ENCODE data around the gene CHD1.

The CHD1 gene

DNA sequence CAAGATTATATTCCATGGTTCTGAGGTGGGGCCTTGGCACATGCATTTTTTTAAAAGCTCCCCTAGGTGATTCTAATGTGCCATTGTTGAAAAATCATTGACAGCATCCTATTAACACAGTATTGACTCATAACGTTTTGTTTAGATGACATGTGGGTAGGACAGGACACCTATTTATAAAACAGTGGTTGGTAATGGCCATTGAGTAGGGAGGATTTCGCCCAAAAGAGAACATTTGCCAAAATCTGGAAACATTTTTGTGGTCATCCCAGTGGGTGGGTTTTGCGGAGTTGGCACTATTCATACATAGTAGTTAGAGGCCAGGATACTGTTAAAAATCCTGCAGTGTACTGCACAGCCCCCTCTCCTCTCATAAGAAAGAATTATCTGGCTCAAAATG, 6.4 kb upstream of the CHD1 start:
- peak; percentile 22 for DNase-seq

DNA sequence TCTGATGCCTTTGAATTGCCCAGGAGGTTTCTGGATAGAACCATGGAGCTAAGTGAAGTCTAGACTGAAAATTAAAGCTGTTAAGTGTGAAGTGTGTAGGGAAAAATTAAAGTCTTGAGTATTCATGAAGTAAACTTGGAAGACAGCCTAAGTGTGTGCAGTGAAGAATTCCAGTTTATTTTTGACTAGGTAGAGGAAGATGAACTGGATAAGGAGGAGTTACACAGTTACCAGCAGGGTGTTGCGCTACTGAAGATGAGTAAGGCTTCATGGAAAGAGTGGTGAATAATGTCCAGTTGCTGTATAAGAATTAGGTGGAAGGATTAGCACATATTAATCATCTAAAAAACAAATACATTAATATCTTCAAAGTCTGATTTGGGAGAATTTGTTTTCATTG, 5.7 kb upstream of the CHD1 start:
- peak; percentile 19 for DNase-seq

- no peak for DNase-seq
Measured at GRCh38 chr5:98933445-98934072, 4.8 kb upstream of the CHD1 start.

GRCh38 chr5:98930972-98931762, 2.4 kb upstream of the CHD1 start:
- DNase-seq, result no peak

- DNase-seq, result no peak
Measured at GRCh38 chr5:98929710-98930298, 997 bp upstream of the CHD1 start.

GRCh38 chr5:98927989-98928872, 576 bp downstream of the CHD1 start:
- peak; percentile 54 for DNase-seq

- DNase-seq, result peak; percentile 38
Measured at GRCh38 chr5:98927242-98927988, 1.4 kb downstream of the CHD1 start.

GRCh38 chr5:98923966-98924365, 4.8 kb downstream of the CHD1 start:
- no peak for DNase-seq

DNA sequence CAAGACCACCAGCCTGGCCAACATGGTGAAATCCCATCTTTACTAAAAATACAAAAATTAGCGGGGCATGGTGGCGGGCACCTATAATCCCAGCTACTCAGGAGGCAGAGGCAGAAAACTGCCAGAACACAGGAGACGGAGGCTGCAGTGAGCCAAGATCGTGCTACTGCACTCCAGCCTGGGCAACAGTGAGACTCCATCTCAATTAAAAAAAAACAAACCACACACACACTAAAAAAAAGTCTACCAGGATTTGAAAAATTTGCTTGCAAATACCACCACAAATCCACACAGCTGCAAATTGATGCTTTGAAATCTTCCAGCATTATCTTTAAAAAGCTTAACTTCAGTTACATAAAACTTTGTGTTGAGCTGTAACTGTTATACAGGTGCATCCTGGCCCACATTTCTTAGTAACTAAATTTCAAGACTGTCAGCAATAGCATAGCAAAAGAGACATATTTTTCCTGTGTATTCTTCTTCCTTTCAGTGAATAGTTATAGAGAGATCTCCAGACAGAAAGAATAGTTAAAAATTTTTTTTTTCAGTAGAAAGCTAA, 6.8 kb downstream of the CHD1 start:
- no peak for DNase-seq

GRCh38 chr5:98917433-98917832, 11.4 kb downstream of the CHD1 start:
- DNase-seq, result no peak

GRCh38 chr5:98916540-98916939, 12.3 kb downstream of the CHD1 start:
- DNase-seq, result no peak

GRCh38 chr5:98913911-98914310, 14.9 kb downstream of the CHD1 start:
- no peak for DNase-seq

GRCh38 chr5:98911280-98912040, 17.3 kb downstream of the CHD1 start:
- DNase-seq, result peak; percentile 22

DNA sequence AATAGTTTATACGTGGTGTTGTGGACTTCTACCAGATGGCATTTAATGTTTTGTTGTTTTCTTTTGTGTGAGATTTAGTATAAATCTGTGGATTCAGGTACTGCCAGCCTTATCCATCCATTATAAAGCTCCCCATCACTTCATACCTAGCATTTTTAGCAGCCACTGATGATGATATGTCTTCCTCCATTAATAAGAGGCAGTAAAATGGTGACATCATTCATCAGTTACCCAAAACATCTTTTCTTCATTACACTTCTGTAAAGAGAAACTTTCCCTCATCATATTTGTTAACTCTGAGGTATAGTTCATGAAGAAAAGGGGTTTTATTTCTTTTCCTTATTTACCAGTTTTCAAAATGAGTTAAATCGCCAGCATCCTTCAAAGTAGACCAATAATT, 19.4 kb downstream of the CHD1 start:
- peak; percentile 28 for DNase-seq

DNA sequence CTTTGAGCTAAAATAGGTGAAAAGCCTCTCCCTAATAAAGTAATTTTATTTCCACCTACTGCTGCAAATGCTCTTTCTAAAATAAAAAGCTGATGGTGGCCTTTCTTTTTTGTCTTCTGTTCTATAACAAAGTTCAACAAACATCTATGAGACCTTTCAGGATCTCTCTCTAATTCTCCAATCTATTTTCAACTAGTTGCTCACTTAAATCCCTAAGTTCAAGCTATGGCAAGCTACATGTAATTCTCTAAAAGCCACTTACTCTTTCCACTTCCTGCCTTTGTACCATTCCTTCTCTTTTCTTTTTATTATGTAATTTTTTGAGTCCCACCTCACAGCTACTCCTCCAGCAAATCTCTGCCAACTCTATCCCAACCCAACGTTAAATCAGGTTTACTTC, 20.9 kb downstream of the CHD1 start:
- no peak for DNase-seq

DNA sequence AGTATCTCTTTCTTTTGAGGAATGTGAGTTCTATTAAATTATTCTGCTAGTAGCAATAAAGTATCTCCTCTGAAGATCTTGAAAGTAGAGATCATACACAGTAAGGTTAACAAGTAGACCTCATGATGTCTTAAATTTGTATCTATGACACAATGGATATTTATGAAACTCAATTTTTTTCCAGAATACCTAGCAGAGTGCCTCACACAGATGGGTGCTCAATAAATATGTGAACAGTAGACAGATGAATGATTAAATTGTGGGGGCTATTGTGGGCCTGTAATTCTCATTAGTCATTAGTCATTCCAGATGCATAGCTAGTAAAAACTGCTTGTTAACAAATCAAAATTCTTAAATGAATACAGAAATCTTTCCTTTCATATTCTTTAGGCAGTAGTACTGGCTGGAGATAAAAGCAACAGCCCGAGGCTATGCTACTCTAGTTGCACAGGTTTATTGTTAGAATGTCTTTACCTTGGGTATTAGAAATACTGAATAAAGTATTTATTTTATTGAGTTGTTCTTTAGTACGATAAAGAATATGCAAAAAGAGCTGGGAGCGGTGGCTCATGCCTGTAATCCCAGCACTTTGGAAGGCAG, 22.0 kb downstream of the CHD1 start:
- DNase-seq, result peak; percentile 16

GRCh38 chr5:98905857-98906688, 22.7 kb downstream of the CHD1 start:
- peak; percentile 45 for DNase-seq

DNA sequence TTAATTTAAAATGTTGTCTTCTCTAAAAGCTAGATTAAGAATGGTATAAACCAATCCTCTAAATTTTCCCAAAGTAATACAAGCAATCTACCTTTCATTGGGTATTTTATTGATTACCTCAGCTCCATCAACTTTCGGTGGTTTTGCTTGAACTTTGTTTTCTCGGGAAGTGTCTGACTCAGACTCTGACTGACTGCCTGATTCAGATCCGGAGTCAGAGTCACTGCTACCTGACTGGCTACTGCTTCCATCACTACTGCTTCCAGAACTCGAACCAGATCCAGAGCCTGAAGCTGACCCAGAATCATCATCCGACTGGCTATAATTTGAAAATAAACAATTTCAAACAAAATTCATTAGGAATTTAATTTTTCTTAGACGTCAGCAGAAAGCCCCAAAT, 24.0 kb downstream of the CHD1 start:
- peak; percentile 12 for DNase-seq

GRCh38 chr5:98902733-98903132, 26.1 kb downstream of the CHD1 start:
- DNase-seq, result peak; percentile 61

- no peak for DNase-seq
Measured at GRCh38 chr5:98899456-98899855, 29.4 kb downstream of the CHD1 start.
